SU-DHL-6 (cell line): ENCODE measurements around the gene ANKS4B.

Source experiments
- H2AFZ ChIP-seq: fragments of 200-600 bp; sonication (generic); 2 replicates; pipeline ENCODE4 v1.6.1; 2014; ENCODE audit warnings: low read depth, mild to moderate bottlenecking, moderate library complexity, mixed read lengths, antibody characterized with exemption, low read length; ENCODE audit not compliant: severe bottlenecking
- H3F3A ChIP-seq: fragments of 200-600 bp; shearing (Covaris generic); 2 replicates; pipeline ENCODE4 v1.6.0; 2016; ENCODE audit warnings: antibody characterized with exemption, mild to moderate bottlenecking; ENCODE audit not compliant: insufficient read depth
- H3K27ac ChIP-seq: fragments of 200-600 bp; sonication (generic); 2 replicates; pipeline ENCODE4 v1.5.1; 2016; ENCODE audit warnings: low read depth, mild to moderate bottlenecking, low read length, moderate library complexity, mixed read lengths
- H3K27me3 ChIP-seq: fragments of 200-600 bp; sonication (generic), shearing (Covaris generic); 2 replicates; pipeline ENCODE4 v1.6.0; 2014; ENCODE audit warnings: mild to moderate bottlenecking, low read length
- H3K36me3 ChIP-seq: fragments of 200-600 bp; sonication (generic); 2 replicates; pipeline ENCODE4 v1.6.1; 2014; ENCODE audit warnings: mild to moderate bottlenecking, low read length, mixed read lengths
- H3K4me2 ChIP-seq: fragments of 300-600, 200-600 bp; shearing (Covaris generic), sonication (generic); 2 replicates; pipeline ENCODE4 v1.6.0; 2014; ENCODE audit warnings: low read length, low read depth, mild to moderate bottlenecking; ENCODE audit not compliant: poor library complexity, severe bottlenecking
- H3K4me3 ChIP-seq: fragments of 200-600 bp; sonication (generic); 2 replicates; pipeline ENCODE4 v1.5.1; 2014; ENCODE audit warnings: antibody characterized with exemption, low read length, mild to moderate bottlenecking, mixed read lengths; ENCODE audit not compliant: insufficient read depth, poor library complexity, severe bottlenecking
- H3K79me2 ChIP-seq: fragments of 200-600 bp; sonication (generic); 2 replicates; pipeline ENCODE4 v1.6.1; 2014; ENCODE audit warnings: mild to moderate bottlenecking, low read length, moderate library complexity; ENCODE audit not compliant: insufficient read depth
- H3K9ac ChIP-seq: fragments of 200-600 bp; sonication (generic); 2 replicates; pipeline ENCODE4 v1.7.0; 2014; ENCODE audit warnings: mild to moderate bottlenecking, low read length
- H3K9me2 ChIP-seq: fragments of 200-600 bp; sonication (generic); replicated peaks from 2 replicates; pipeline ENCODE4 v1.6.1; 2014; ENCODE audit warnings: low read length; ENCODE audit not compliant: insufficient read depth
- H3K9me3 ChIP-seq: fragments of 200-600 bp; sonication (generic); 2 replicates; pipeline ENCODE4 v1.6.1; 2014; ENCODE audit warnings: low read length, mixed read lengths; ENCODE audit not compliant: insufficient read depth
- H4K20me1 ChIP-seq: fragments of 200-600 bp; sonication (generic); 2 replicates; pipeline ENCODE4 v1.6.1; 2014; ENCODE audit warnings: low read depth, mild to moderate bottlenecking, antibody characterized with exemption, low read length, moderate library complexity, mixed read lengths
- EZH2phosphoT487 ChIP-seq: fragments of 200-600 bp; sonication (generic), shearing (Covaris generic); conservative IDR thresholded peaks from 2 replicates; pipeline ENCODE4 v1.6.1; 2018; ENCODE audit warnings: mild to moderate bottlenecking, antibody characterized with exemption, low read length, moderate library complexity, mixed read lengths
- TF ChIP-seq, protein P1 (sequence below): fragments of 200-600 bp; sonication (generic); IDR thresholded peaks from one replicate; pipeline ENCODE4 v1.5.1; 2017; ENCODE audit warnings: antibody characterized with exemption, mild to moderate bottlenecking, low read length, moderate library complexity; ENCODE audit not compliant: insufficient read depth, poor library complexity, severe bottlenecking

Gene ANKS4B

DNA sequence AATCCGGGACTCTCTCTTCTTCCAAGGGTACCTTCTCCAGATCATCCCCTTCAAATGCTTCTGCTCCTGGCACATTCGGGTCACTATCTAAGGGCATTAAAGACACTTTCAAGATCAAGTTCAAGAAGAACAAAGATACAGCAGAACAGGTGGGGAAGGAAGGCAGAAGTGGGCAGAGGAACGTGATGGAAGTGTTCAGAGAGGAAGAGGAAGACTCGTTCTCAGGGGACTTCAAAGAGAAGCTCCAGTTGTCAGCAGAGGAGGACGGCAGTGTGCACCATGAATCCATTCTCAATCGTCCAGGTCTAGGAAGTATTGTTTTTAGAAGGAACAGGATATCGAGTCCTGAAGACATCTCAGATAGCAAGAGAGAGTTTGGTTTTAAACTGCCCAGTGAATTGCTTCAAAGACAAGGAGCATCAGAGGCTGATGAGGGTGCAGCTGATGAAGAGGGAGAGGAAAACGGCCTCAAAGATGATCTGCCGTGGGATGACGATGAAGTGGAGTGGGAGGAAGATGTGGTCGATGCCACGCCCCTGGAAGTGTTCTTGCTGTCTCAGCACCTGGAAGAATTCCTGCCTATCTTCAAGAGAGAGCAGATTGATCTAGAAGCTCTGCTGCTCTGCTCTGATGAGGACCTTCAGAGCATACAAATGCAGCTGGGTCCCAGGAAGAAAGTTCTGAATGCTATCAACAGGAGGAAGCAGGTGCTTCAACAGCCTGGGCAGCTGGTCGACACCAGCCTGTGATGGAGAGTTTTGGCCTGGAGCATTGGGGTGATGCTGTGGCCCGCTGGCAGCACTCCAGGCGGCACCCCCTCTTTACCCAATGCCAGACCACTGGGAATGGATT, 16.8 kb downstream of the ANKS4B start:
- no peaks in the 10 kb centered on the region for H3K27me3 ChIP-seq
- no peaks in the 10 kb centered on the region for H3K9me2 ChIP-seq
- no peaks in the 10 kb centered on the region for H4K20me1 ChIP-seq
- no peak overlapping the region for H2AFZ ChIP-seq
- H3K27ac ChIP-seq: no peak overlapping the region
- H3K4me3 ChIP-seq: no peak overlapping the region
- H3K36me3 ChIP-seq: no peaks in the 10 kb centered on the region
- H3K4me2 ChIP-seq: no peak overlapping the region
- TF ChIP-seq, protein P1, sequence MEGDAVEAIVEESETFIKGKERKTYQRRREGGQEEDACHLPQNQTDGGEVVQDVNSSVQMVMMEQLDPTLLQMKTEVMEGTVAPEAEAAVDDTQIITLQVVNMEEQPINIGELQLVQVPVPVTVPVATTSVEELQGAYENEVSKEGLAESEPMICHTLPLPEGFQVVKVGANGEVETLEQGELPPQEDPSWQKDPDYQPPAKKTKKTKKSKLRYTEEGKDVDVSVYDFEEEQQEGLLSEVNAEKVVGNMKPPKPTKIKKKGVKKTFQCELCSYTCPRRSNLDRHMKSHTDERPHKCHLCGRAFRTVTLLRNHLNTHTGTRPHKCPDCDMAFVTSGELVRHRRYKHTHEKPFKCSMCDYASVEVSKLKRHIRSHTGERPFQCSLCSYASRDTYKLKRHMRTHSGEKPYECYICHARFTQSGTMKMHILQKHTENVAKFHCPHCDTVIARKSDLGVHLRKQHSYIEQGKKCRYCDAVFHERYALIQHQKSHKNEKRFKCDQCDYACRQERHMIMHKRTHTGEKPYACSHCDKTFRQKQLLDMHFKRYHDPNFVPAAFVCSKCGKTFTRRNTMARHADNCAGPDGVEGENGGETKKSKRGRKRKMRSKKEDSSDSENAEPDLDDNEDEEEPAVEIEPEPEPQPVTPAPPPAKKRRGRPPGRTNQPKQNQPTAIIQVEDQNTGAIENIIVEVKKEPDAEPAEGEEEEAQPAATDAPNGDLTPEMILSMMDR: no peak
- TF ChIP-seq EZH2phosphoT487: no peak
- H3K9me3 ChIP-seq: no peaks in the 10 kb centered on the region
- H3F3A ChIP-seq: no peaks in the 10 kb centered on the region
- no peaks in the 10 kb centered on the region for H3K79me2 ChIP-seq
- no peak overlapping the region for H3K9ac ChIP-seq

DNA sequence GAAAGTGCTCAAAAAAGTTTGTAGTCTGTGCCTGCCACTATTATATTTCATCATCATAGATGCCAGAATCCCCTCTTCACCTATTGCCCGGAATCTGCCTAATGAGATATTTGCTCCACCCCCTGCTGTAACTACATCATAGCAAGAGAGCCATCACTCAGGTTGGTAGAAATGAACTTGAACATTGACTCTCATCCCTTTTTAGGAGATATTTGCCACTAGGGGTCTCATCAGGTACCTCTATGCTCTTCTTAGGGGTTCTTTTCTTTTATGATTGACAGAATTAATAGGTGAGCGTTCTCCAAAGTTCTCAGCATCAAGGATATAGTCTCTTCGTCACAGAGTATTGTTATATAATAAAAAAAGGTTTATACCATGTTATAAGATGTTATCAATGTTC, 20.0 kb downstream of the ANKS4B start:
- Histone ChIP-seq H3K27ac (no peak overlapping the region), H3K79me2 (no peaks in the 10 kb centered on the region), H3K9ac (no peak overlapping the region), H3K9me3 (no peaks in the 10 kb centered on the region), H3F3A (no peaks in the 10 kb centered on the region), H2AFZ (no peak overlapping the region), H4K20me1 (no peaks in the 10 kb centered on the region), H3K36me3 (no peaks in the 10 kb centered on the region), H3K27me3 (no peaks in the 10 kb centered on the region), H3K4me3 (no peak overlapping the region), H3K9me2 (no peaks in the 10 kb centered on the region), H3K4me2 (no peak overlapping the region)
- TF ChIP-seq, protein P1: no peak
- TF ChIP-seq EZH2phosphoT487: no peak

- Histone ChIP-seq H3K27ac (no peak overlapping the region), H3K79me2 (no peaks in the 10 kb centered on the region), H3K9me2 (no peaks in the 10 kb centered on the region), H3F3A (no peaks in the 10 kb centered on the region), H3K9ac (no peak overlapping the region), H3K36me3 (no peaks in the 10 kb centered on the region), H4K20me1 (no peaks in the 10 kb centered on the region), H3K4me3 (no peak overlapping the region), H2AFZ (no peak overlapping the region), H3K27me3 (no peaks in the 10 kb centered on the region), H3K4me2 (no peak overlapping the region), H3K9me3 (no peaks in the 10 kb centered on the region)
- TF ChIP-seq, protein P1: no peak
- no peak for TF ChIP-seq EZH2phosphoT487
Observed at GRCh38 chr16:21256636-21257035, 23.1 kb downstream of the ANKS4B start.
